Measurements from ENCODE around the gene KLHL33.
"Not testable (repeated sequence)": the region's sequence is repeated elsewhere in the genome, so short reads cannot be mapped to it uniquely, and the experiment has no call there.

The KLHL33 gene

GRCh38 chr14:20468764-20469241 is 32.8 kb upstream of the KLHL33 start:
- H3K27ac ChIP-seq (ENCODE audit: insufficient read depth, low read depth, low read length, poor library complexity, severe bottlenecking), result peak overlapping the region; percentile 69
- WGBS, 2 experiments, result 36 to 39% methylated on average over 16 of the region's 16 CpGs
- no peaks in the 10 kb centered on the region for H3K27me3 ChIP-seq (ENCODE audit: control insufficient read depth, insufficient read depth, low read length, poor library complexity, severe bottlenecking)
- H3K4me3 ChIP-seq (ENCODE audit: insufficient read depth, low read depth, low read length), result peak overlapping the region; percentile 58
- no peaks in the 10 kb centered on the region for H3K36me3 ChIP-seq (ENCODE audit: control insufficient read depth, insufficient read depth, low read length)
- H3K9me3 ChIP-seq (ENCODE audit: control insufficient read depth, low read length), result no peaks in the 10 kb centered on the region
- no peaks in the 10 kb centered on the region for H3K4me1 ChIP-seq (ENCODE audit: control insufficient read depth, insufficient read depth, low read length)

DNA sequence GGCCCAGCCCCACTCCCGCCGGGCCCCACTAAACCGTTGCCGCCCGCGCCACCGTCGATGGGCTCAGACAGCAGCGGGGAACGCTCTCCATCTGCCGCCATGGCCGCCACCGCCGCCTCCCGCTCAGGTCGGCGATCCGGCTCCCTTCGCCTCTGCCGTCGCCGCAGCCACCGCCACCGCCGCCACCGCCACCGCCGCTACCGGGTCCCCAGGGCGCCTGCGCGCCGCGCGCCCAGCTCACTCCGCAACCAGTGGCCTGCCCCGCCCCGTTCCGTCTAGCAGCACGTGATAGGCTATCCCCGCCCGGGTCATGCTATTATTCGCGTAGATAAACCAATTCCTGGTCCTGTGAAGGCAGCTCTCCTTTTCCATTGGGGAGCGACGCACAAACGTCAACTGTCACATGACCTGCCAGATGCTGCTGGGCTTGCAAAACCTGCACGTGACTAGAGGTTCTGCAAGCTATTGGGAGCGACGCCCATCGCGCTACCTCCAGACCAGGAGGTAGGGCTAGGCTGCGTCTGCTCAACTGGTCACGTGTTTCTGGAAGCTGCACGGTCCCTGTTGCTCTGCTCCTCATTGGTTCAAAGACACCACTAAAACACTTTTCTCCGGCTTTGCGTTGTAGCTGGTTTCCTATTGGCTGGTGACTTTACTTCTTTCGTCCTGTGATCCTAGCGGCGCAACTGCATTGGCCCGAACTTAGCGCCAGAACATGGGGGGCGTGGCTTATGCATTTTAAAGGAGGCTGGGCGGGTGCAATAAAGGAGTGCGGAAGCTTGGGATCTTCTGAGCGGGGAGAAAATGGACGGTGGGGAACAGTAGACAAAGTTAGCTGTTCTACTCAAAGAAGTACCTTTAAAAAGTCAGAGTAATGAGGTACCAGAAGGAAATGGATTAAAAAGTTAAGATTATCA is 25.5 kb upstream of the KLHL33 start, which contains the start of gene PIP4P1:
Gene PIP4P1, minus strand, starts transcription at position 210 of the 917 bp plus-strand sequence. Its CDS starts 109 bp downstream, at position 101.
- H3K36me3 ChIP-seq (ENCODE audit: control insufficient read depth, insufficient read depth, low read length), result peaks cover 19% of the 10 kb centered on the region
- peaks cover 14% of the 10 kb centered on the region for H3K4me1 ChIP-seq (ENCODE audit: control insufficient read depth, insufficient read depth, low read length)
- WGBS, 2 experiments, result 1% methylated on average over 67 of the region's 67 CpGs
- peak within 1 kb of the TSS; percentile 89 for H3K4me3 ChIP-seq (ENCODE audit: insufficient read depth, low read depth, low read length)
- H3K27me3 ChIP-seq (ENCODE audit: control insufficient read depth, insufficient read depth, low read length, poor library complexity, severe bottlenecking), result no peaks in the 10 kb centered on the region
- H3K9me3 ChIP-seq (ENCODE audit: control insufficient read depth, low read length), result no peaks in the 10 kb centered on the region
- peak within 1 kb of the TSS; percentile 67 for H3K27ac ChIP-seq (ENCODE audit: insufficient read depth, low read depth, low read length, poor library complexity, severe bottlenecking)

DNA sequence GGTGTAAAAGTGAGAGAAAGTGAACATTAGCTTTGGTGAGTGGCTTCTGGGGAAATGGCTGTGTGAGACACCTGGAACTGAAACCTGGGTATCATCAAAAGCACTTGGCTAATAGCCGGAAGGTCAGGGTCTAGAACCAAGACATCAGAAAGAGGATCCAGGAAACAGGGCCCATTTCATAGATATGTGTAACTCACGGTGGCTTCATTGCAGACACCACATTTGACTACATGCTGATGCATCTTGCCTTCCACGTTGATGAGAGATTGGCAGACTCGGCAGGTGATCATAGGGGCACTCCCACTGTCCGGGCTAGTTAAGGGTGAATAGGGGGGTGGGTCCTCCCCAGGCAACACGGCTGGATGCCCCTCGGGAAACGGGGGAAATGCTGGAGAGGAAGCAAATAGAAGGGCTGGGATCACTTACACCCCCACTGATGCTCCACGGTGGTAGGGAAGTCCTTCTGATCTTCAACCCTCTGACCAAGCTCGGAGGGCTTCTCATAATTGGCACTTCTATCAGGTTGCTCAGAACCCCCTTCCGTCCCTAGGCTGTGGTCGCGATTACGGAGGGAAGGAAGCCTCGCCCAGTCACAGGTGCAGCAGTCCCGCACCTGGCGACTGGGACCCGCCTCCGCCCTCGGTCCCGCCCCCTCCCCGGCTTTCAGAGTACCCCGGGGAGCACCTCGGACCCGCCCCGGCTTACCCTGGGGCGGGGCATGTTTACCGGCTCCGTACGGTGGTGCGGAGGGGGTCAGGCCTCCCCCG is 24.7 kb upstream of the KLHL33 start:
- H3K27ac ChIP-seq (ENCODE audit: insufficient read depth, low read depth, low read length, poor library complexity, severe bottlenecking), result peak overlapping the region; percentile 67
- no peaks in the 10 kb centered on the region for H3K27me3 ChIP-seq (ENCODE audit: control insufficient read depth, insufficient read depth, low read length, poor library complexity, severe bottlenecking)
- peak overlapping the region; percentile 89 for H3K4me3 ChIP-seq (ENCODE audit: insufficient read depth, low read depth, low read length)
- no peaks in the 10 kb centered on the region for H3K9me3 ChIP-seq (ENCODE audit: control insufficient read depth, low read length)
- WGBS, 2 experiments, result 9 to 10% methylated on average over 32 of the region's 32 CpGs
- H3K36me3 ChIP-seq (ENCODE audit: control insufficient read depth, insufficient read depth, low read length), result peaks cover 21% of the 10 kb centered on the region
- H3K4me1 ChIP-seq (ENCODE audit: control insufficient read depth, insufficient read depth, low read length), result peaks cover 18% of the 10 kb centered on the region

- no peaks in the 10 kb centered on the region for H3K27me3 ChIP-seq (ENCODE audit: control insufficient read depth, insufficient read depth, low read length, poor library complexity, severe bottlenecking)
- 89 to 94% methylated on average over 8 of the region's 8 CpGs for WGBS, 2 experiments
- peaks cover 18% of the 10 kb centered on the region for H3K4me1 ChIP-seq (ENCODE audit: control insufficient read depth, insufficient read depth, low read length)
- H3K4me3 ChIP-seq (ENCODE audit: insufficient read depth, low read depth, low read length), result no peak overlapping the region
- no peak overlapping the region for H3K27ac ChIP-seq (ENCODE audit: insufficient read depth, low read depth, low read length, poor library complexity, severe bottlenecking)
- peaks cover 21% of the 10 kb centered on the region for H3K36me3 ChIP-seq (ENCODE audit: control insufficient read depth, insufficient read depth, low read length)
- H3K9me3 ChIP-seq (ENCODE audit: control insufficient read depth, low read length), result no peaks in the 10 kb centered on the region
Observed at GRCh38 chr14:20458031-20458789, 22.2 kb upstream of the KLHL33 start.

DNA sequence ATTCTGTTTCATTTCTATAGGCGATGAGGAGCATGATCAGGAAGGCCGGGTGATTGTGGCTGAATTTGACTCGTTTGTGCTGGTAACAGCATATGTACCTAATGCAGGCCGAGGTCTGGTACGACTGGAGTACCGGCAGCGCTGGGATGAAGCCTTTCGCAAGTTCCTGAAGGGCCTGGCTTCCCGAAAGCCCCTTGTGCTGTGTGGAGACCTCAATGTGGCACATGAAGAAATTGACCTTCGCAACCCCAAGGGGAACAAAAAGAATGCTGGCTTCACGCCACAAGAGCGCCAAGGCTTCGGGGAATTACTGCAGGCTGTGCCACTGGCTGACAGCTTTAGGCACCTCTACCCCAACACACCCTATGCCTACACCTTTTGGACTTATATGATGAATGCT is 21.0 kb upstream of the KLHL33 start:
- Histone ChIP-seq H3K27ac (ENCODE audit: insufficient read depth, low read depth, low read length, poor library complexity, severe bottlenecking) (no peak overlapping the region), H3K27me3 (ENCODE audit: control insufficient read depth, insufficient read depth, low read length, poor library complexity, severe bottlenecking) (no peaks in the 10 kb centered on the region), H3K4me1 (ENCODE audit: control insufficient read depth, insufficient read depth, low read length) (peaks cover 18% of the 10 kb centered on the region), H3K4me3 (ENCODE audit: insufficient read depth, low read depth, low read length) (no peak overlapping the region), H3K36me3 (ENCODE audit: control insufficient read depth, insufficient read depth, low read length) (peaks cover 28% of the 10 kb centered on the region), H3K9me3 (ENCODE audit: control insufficient read depth, low read length) (no peaks in the 10 kb centered on the region)
- 93 to 97% methylated on average over 13 of the region's 13 CpGs for WGBS, 2 experiments

DNA sequence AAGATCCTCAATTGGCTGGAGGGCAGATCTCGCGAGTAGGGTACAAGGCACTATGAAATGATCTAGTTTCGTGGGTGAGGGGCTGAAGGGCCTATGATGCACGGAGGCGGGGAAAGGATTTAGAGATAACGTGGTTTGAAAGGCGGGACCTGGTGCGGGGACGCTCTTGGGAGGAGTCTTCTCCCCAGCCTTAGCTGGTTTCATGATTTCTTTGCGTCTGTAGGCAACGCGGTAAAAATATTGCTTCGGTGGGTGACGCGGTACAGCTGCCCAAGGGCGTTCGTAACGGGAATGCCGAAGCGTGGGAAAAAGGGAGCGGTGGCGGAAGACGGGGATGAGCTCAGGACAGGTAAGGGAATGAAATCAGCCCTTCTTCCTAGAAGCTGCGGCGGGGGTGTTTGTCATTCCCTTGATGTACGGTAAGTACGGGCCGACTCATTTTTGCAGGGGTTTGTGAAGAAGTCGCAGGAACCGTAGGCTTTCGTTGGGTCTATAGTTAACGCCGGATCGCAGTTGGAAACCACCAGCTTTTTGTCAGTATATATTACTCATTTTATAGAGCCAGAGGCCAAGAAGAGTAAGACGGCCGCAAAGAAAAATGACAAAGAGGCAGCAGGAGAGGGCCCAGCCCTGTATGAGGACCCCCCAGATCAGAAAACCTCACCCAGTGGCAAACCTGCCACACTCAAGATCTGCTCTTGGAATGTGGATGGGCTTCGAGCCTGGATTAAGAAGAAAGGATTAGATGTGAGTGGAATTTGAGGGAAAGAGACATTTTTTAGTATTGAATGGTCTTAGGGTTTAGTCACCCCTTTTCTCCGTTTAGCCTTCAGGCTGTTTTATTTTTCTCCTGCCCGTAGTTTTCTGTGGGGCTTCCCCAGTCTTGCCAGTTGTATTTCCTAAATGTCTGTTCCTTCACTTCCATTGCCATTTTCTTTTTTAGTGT is 19.7 kb upstream of the KLHL33 start:
- peaks cover 18% of the 10 kb centered on the region for H3K4me1 ChIP-seq (ENCODE audit: control insufficient read depth, insufficient read depth, low read length)
- H3K4me3 ChIP-seq (ENCODE audit: insufficient read depth, low read depth, low read length), result peak overlapping the region; percentile 70
- whole genome bisulfite sequencing, 2 experiments, result 3% methylated on average over 39 of the region's 39 CpGs
- peaks cover 34% of the 10 kb centered on the region for H3K36me3 ChIP-seq (ENCODE audit: control insufficient read depth, insufficient read depth, low read length)
- H3K27me3 ChIP-seq (ENCODE audit: control insufficient read depth, insufficient read depth, low read length, poor library complexity, severe bottlenecking), result no peaks in the 10 kb centered on the region
- H3K9me3 ChIP-seq (ENCODE audit: control insufficient read depth, low read length), result no peaks in the 10 kb centered on the region
- peak overlapping the region; percentile 98 for H3K27ac ChIP-seq (ENCODE audit: insufficient read depth, low read depth, low read length, poor library complexity, severe bottlenecking)

GRCh38 chr14:20454516-20455354 is 18.8 kb upstream of the KLHL33 start, which contains the start of the genes APEX1 and OSGEP:
Gene APEX1 (plus strand): TSS chr14:20455226. CDS start chr14:20455646, 420 bp downstream.
Gene OSGEP (minus strand): TSS chr14:20454812. CDS start chr14:20454683, 129 bp downstream.
- Histone ChIP-seq H3K4me3 (ENCODE audit: insufficient read depth, low read depth, low read length) (peak within 1 kb of the TSS; percentile 70), H3K4me1 (ENCODE audit: control insufficient read depth, insufficient read depth, low read length) (peaks cover 11% of the 10 kb centered on the region), H3K27ac (ENCODE audit: insufficient read depth, low read depth, low read length, poor library complexity, severe bottlenecking) (peak within 1 kb of the TSS; percentile 98), H3K36me3 (ENCODE audit: control insufficient read depth, insufficient read depth, low read length) (peaks cover 39% of the 10 kb centered on the region), H3K9me3 (ENCODE audit: control insufficient read depth, low read length) (no peaks in the 10 kb centered on the region), H3K27me3 (ENCODE audit: control insufficient read depth, insufficient read depth, low read length, poor library complexity, severe bottlenecking) (no peaks in the 10 kb centered on the region)
- 0% methylated on average over 56 of the region's 56 CpGs for WGBS, 2 experiments

DNA sequence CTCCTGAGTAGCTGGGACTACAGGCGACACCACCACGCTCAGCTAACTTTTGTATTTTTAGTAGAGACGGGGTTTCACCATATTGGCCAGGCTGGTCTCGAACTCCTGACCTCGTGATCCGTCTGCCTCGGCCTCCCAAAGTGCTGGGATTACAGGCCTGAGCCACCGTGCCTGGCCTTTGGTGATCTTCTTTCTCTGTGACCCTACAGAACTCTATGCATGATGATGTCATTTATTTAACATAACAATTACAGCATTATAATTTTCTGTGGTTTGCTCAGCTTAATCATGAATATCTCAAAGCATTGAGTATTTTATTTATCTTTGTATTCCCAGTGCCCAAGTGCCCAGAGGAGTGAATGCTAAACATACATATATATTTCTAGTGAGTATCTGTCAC is 16.9 kb upstream of the KLHL33 start:
- H3K27me3 ChIP-seq (ENCODE audit: control insufficient read depth, insufficient read depth, low read length, poor library complexity, severe bottlenecking); H3K27ac ChIP-seq (ENCODE audit: insufficient read depth, low read depth, low read length, poor library complexity, severe bottlenecking); H3K4me3 ChIP-seq (ENCODE audit: insufficient read depth, low read depth, low read length); H3K9me3 ChIP-seq (ENCODE audit: control insufficient read depth, low read length): not testable (repeated sequence)
- Histone ChIP-seq H3K4me1 (ENCODE audit: control insufficient read depth, insufficient read depth, low read length) (peaks cover 10% of the 10 kb centered on the region), H3K36me3 (ENCODE audit: control insufficient read depth, insufficient read depth, low read length) (peaks cover 50% of the 10 kb centered on the region)
- 86 to 91% methylated on average over 8 of the region's 8 CpGs for WGBS, 2 experiments
